Iris pigment epithelial cell (primary cell): ENCODE results near the gene SLC13A3.
"Not testable (repeated sequence)": the region's sequence is repeated elsewhere in the genome, so short reads cannot be mapped to it uniquely, and the experiment has no call there.

ENCODE experiments used
- DNase-seq: peaks from one replicate; pipeline ENCODE4 v3.0.0-alpha.2; 2011; ENCODE audit warnings: low read depth

Gene SLC13A3

DNA sequence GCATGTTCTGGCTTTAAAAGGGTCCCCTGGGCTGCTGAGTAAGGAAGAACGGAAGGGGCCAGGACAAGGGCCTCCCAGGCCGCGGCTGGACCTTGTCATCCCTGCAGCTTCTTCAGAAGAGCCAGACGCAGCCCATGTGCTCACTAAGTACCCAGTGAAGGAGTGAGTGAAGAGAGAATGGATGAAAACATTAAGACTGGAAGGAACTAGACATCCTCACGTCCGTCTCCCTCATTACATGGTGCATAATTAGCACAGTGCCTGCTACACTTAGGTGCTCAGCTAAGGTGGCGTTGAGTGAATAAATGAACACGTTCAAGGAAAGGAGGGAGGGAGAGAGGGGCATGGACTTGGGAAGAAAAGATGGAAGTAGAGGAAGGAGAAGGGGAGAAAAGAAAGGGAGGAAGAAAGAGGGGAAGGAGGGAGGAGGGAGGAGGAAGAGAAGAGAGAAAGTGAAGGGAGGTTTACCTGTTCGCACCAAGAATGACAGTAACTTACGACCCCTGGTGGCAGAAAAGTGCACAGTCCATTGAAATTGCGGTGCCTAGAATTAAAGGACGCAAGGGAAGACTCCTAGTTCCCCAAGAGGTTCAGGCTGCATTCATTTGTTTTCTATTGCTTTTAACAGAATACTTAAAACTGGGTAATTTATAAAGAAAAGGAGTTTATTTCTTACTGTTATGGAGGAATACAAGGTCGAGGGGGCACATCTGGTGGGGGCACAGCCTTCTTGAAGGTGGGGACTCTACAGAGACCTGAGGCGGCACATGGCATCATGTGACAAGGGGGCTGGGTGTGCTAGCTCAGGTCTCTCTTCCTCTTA, 30.0 kb upstream of the SLC13A3 start:
- peak; percentile 45 for DNase-seq

GRCh38 chr20:46680684-46681031, 29.4 kb upstream of the SLC13A3 start:
- DNase-seq: no peak

DNA sequence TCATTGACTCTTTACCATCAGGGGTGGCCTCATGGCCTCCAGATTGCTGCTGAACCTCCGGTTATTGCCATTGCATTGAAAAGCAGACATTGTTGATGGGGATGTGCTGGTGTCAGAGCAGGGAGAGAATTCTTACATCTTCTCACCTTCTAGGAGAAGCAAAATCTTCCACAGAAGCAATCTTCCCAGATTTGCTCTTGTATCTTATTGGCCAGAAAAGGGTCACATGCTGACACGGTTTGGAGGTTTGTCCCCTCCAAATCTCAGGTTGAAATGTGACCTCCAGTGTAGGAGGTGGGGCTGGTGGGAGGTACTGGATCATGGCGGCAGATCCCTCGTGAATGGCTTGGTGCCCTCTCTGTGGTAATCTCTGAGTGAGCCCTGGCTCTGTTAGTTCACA, 27.3 kb upstream of the SLC13A3 start:
- no peak for DNase-seq

DNA sequence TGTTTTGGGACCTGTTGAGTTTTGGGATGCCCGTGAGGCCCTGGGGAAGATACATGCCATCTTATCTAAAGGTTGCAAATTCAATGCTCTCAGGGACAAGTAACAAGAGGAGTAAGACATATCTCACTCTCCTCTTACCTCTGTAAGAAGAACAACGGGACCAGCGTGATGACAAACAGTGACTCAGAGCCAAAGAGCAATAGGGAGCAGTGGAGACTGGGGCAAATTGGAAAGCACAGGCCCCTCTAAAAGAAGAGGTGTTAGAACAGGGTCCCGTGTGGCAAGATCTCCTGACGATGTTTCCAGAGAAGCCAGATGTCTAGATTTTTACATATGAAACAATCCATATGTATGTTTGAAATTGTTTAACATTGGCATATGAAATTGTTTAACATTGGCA, 26.3 kb upstream of the SLC13A3 start:
- DNase-seq: no peak

GRCh38 chr20:46676649-46677316, 25.5 kb upstream of the SLC13A3 start:
- DNase-seq: not testable (repeated sequence)

DNA sequence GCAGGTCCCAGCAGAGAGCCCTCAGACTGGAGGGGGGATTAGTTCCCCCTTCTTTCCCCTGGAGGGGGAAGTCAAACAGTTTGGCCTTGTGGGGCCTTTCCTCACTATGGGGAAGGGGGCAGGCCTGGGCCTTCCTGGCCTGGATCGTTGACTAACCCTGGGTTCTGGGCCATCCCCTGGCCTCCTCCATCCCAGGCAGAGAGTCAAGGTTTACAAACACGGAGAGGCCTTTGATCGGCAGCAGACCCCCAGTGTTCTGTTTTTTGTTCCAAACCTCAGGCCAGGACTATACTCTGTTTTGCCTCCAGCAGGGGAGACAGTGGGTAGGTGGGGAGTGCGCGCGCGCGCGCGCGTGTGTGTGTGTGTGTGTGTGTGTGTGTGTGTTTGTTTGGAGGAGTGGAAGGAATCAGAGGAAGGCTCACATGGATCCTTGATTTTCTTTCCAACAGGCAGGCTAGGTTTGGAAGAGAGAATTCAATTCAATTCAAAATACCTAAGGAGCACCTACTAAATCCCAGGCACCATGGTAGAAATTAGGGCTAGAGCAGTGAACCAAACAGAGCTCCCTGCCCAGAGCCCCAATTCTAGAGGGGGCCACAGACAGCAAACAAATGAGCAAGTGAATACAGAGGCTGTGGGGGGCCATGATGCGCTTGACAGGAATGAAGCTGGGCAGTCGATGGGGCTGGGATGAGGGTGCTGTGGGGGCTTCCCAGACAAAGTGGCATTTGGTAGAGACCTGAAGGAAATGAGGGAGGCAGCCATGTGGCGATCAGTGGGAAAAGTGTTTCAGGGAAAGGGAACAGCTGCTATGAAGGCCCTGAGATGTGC, 23.2 kb upstream of the SLC13A3 start:
- no peak for DNase-seq

DNA sequence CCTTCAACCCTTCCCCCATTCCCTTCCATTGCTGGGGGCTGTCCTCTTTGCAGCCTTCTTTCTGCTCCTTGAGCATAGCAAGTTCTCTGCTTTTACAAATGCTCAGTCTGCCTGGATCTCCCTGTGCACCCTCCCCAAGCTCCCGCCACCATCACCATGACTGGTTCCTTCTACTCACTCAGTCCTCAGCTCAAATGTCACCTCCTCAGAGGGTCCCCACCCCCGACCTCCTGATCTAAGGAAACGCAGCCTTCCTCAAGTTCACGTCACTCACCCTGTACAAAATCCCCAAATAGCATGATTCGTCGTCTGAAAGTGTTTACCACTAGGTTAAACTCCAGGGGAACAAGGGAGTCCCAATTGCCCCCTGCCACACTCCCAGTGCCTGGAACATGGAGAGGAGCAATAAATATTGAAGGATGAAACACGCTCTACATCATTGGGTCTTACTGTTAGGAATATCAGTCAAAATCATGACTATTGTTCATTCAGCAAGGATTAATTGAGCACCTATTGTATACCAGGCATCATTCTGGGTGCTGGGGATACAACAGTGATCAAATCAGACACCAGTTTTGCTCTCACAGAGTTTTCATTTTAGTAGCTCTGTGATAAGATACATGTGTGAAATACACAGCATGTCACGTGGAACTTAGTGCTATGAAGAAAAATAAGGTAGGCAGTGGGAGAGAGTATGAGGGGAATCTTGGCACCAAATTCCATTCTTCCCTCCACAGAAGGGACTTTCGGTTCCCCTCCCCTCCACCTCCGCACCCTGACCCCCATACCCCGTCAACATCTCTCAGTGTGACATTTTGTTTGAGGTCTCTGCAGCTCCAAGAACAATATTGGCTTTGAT, 22.4 kb upstream of the SLC13A3 start:
- no peak for DNase-seq

- DNase-seq: no peak
Observed at GRCh38 chr20:46672543-46673148, 21.4 kb upstream of the SLC13A3 start.

GRCh38 chr20:46671866-46672542, 20.7 kb upstream of the SLC13A3 start:
- DNase-seq: no peak

DNA sequence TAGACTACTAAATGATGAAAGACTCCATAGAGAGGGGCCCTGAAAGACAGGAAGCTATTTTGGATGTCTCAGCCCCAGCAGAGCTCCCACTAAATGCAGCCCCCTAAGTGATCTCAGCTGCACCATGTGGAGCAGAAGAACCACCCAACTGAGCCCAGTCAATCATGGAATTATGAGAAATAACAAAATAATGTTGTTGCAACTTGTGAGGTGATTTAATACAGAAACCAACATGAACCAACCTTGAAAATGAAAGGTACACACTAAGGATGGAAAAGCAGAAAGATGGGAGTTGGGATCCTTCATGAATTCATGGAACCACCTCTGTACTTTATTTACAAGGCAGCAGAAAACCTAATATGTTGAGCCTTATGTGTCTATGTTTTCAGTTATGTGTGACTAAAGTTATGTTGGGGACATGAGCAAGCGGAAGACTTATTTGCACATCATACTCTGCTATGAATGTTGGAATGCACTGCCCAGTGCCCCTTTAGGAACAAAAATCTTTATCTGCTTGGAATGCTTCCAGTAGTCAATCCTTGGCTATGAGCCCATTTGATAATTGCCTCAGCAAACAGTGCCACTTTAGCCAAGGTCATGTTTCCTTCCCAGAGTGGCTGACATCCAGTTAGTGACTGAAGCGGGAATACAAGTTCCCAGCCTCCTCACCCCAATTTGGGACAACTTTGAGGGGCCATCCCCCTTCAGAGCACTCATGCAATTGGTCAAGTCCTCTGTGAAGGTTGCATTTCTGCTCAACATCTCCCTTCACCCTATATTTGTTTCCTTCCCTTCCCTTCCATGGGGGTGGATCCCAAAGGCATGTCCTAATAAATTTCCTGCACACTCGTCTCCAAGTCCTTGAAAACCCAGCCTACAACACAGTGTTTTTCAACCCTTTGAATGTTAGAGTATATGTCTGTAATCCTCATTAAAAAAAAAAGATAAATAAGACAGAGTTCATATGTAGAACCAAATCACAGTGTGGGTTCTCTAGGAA, 19.6 kb upstream of the SLC13A3 start:
- no peak for DNase-seq

GRCh38 chr20:46670228-46670584, 18.9 kb upstream of the SLC13A3 start:
- DNase-seq: no peak

DNA sequence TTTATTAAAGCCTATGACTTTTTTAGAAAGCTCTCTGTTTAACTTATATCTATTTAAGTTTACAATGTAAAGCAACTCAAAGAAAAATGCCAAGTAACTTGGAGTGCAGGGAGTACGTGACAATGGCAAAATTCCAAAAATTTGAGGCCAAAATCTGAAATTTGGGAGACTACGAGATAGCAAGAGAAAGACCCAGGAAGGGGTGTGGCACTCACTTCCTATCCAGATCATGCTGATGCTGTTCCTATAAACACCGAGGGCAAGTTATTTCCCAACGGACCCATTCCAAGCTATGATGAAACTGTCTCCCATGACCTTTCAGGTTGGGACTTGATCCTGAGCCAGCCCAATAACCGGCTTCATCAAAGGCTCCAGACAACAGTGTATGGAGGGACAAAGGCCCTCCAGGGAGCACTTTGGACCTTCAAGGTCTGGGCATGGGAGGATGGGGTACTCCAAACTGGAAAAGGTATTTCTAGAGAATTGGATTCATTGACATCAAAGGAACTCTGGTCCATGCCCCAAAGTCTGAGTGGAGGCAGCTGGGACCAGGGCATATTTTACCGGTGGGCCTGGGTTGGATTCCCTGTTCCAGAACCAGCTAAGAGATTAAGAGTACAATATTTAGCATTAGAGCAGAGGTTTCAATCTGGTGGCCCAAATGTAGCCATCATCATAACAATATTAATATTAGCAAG, 15.7 kb upstream of the SLC13A3 start:
- DNase-seq: no peak

GRCh38 chr20:46666306-46666705, 15.0 kb upstream of the SLC13A3 start:
- no peak for DNase-seq

- no peak for DNase-seq
Observed at GRCh38 chr20:46665602-46666001, 14.3 kb upstream of the SLC13A3 start.

DNA sequence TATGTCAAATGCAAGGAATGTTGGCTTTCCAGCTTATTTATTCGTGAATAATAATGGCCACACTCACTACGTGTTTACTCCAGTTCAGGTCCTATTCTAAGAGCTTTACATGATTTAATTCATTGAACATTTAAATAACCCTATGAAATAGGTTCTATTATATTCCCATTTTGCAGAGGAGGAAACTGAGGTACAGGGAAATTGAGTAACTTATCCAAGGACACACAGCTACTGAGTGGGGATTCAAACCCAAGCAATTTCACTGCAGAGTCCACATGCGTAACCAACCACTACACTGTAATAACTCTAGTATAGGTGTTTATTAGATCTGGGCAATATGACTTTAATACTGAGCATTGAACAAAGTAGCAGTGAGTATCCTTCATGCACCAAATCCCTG, 12.3 kb upstream of the SLC13A3 start:
- no peak for DNase-seq

DNA sequence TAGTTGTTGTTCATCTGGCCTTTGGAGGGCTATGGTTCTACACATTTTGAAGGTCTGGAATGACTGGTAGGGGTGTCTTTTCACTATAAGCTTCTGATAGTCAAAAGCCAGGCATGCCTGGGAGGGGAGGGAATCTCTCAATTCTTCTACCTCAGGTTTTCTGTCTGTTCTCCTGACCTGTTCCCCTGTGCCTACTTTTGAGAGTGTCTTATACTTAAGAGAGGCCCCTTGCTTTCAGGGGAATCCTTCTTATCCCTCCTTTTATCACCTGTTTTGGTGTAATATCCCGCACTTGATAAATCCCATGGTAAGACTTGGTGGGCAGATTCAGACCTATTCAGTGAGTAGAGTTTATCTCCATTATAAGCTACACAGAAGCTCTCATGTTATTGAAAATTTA, 10.4 kb upstream of the SLC13A3 start:
- DNase-seq: no peak

DNA sequence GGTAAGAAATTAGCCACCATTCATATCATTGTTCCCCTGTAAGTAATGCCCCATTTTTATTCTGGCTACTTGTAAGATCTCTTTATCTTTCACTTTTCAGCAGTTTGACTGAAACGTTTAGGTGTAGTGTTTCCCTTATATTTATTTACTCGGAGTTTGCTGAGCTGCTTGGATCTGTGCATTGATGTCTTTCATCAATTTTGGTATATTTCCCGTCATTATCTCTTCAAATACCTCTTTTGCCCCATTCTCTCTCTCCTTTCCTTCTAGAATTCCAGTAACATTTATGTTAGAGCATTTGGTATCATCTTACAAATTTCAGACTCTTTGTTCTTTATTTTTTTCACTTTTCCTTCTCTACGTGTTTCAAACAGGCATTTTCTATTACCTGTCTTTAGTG, 9.2 kb upstream of the SLC13A3 start:
- no peak for DNase-seq

- no peak for DNase-seq
Observed at GRCh38 chr20:46657618-46658017, 6.4 kb upstream of the SLC13A3 start.

DNA sequence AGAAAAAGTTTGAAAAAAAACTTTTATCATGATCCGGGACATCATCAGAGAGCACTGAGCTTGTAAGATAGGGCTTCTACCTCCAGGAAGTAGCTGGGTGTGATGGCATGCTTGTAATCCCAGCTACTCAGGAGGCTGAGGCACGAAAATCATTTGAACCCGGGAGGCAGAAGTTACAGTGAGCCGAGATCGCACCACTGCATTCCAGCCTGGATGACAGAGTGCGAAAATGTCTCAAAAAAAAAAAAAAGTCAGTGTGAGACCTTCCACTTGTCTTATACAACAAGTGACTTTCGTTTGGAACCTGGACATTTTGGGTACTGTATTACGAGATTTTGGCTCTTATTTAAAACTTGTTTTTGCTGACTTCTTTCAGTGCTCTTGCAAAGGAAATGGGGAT, 5.9 kb upstream of the SLC13A3 start:
- no peak for DNase-seq
